HG03521 (cell line): Measurements from ENCODE around the gene TGOLN2.
A peak's percentile ranks its signal among the peaks of the same experiment; 100 is the strongest.
"Not testable (repeated sequence)": the region's sequence is repeated elsewhere in the genome, so short reads cannot be mapped to it uniquely, and the experiment has no call there.

Experiments
- ATAC-seq: cut with Tn5 transposase; IDR thresholded peaks from one replicate; pipeline ENCODE4 v1.9.1; 2021; ENCODE audit warnings: mild to moderate bottlenecking, moderate library complexity; ENCODE audit not compliant: unreplicated experiment

TGOLN2 gene

DNA sequence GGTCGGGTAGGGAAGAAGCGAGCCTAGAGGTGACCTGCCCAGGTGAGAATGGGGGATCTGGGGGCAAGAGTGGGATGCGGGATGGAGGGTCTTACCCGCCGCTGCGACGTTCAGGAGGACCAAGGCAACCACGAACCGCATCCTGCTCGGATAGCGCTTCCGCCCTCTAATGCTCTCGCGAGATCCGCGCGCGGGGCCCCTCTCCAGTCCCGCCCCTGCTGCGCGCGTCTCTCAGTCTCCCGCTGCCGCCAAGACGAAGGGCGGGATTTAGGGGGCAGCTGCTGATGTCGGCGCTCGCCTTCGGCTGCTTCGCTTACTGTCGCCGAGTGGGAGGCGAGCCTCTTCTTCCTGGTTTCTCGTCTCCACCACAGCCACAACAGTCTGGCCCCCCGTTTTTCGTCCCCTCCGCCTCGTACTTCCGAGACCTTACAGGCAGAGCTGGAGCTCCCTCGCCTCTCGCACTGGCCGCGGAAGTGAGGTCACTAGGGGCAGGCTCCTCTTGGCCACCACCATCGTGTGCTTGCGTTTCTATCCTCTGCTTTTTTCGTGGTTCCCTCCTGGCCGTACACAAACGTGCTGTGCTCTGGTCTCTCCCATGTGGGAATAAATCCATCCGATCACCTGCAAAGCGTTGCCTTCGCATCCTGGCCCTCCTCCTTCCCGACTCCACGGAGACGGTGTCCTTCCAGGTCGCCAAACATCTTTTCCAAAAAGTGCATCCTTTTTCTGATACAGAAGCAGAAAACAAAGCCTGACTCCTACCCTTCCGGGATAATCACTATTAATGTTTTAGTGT is at the start of gene TGOLN2:
TSS of gene TGOLN2 (minus strand) at position 168 of the 796 bp plus-strand sequence. CDS start at position 141, 27 bp downstream.
- peak; percentile 81 for ATAC-seq

DNA sequence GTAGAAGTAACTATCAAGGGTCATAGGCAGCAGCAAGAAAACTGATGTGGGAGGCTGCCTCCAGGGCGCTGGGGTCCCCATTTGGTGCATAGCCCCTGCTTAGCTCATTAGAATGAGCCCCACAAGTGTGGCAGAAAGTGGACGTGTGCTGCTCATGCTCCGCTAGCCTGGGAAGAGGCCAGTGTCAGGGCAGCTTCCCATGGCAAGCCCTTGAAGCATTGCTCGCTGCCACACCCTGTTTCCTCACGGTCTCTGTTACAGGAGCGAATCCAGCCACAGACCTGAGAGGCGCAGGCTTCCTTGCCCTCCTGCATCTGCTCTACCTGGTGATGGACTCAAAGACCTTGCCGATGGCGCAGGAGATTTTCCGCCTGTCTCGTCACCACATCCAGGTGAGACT is 49.3 kb upstream of the TGOLN2 start:
- no peak for ATAC-seq

DNA sequence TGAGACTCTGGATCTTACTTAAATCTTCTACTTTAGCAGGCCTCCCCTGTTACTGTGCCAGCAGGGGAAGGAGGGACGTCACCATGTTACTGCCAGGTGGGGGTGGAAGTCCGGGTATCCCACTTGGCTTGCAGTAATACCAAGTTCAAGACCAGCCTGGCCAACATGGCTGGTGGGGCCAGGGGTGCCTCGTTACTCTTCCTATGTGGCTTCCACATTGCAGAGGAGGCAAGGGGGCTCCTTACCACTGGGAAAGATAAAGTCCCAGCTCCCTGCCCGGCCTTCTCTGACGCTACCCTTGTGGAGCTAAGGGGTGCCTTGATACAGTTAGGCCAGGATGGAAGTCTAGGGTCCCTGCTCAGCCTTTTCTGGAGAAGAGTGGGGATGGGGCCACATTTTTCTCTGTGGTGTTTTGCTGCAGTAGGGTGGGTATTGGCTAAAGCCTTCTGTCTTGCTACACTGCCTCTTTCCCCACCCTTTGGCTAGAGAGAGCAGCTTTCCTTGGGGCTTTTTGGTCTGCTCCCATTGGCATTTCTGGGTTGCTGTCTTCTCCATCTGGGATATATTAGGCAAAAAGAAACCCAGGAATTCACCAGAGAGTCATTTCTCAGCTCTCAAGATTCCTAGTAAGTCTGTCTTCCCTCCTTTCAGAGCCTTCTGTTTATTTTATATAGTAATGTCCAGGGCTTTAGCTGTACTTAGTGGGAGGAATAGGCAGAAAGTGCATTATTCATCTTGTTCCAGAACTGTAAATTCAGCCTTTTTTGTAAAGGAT is 48.7 kb upstream of the TGOLN2 start:
- no peak for ATAC-seq

DNA sequence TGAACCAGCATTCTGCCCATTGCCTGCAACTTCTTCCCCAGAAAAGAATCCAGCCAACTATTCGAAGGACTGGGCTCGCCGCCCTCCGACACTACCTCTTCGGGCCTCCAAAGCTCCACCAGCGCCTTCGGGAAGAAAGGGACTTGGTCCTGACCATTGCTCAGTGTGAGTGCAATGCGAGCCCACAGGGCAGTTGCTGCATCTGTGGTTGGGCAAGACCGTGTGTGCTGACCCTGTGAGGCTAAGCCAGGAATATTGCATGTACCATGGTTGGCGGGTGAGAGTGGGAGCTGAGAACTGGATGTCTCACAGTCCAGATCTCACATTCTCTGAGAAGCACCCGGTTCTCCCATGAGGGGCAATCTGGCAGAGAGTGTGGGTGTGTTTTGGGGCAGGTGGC is 43.3 kb upstream of the TGOLN2 start:
- no peak for ATAC-seq

DNA sequence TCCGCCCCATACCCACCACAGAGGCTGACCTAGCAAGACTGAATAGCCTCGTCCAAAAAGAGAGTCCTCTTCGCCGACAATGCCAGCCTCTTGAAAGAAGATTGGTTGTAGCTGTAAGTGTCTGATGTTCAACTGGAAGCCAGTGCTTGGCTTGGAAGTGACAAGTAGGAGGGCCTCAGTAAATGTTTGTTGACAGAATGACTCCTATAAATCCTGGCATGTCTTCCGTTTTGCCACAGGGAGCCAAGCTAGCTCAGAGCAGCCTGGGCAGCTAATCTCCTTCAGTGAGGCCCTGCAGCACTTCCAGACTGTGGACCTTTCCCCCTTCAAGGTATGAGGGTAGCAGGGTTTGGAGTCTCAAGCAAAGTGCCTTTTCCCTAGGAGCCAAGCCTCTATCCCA is 41.7 kb upstream of the TGOLN2 start:
- no peak for ATAC-seq

DNA sequence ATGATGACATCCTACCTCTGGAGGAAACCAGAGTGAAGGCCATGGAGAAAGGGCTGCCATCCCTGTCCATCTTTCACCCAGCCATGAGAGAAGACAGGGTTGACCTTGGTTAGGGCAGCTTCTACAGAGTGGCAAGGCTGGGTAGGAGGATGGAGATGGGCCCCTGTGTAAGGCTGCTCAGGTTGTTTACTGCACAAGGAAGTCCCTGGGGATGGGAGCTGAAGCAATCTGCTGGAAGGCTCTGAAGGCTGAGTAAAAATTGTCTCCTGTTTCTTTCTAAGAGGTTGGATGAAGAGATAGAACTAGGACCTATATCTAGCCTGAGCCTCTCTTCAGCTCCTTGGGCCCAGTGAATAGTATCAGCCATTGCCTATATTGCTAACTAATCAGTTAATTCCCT is 41.1 kb upstream of the TGOLN2 start:
- no peak for ATAC-seq

DNA sequence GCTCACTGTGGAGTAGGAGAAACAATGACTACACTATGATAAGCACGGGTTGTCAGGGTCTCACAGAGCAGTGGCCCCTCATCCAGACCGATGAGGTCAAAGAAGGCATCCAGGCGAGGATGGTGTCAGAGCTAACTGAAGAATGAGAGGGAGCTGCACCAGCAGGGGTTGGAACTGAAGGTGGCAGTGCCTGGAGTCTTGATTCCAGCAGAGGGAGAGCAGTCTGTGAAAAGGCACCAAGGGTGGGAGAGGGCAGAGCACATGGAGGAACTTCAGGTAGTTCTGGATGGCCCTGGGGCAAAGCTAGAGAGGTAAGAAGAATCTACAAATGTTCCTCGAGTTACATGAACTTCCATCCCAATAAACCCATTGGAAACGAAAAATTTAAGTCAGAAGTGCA is 39.4 kb upstream of the TGOLN2 start:
- ATAC-seq: no peak

DNA sequence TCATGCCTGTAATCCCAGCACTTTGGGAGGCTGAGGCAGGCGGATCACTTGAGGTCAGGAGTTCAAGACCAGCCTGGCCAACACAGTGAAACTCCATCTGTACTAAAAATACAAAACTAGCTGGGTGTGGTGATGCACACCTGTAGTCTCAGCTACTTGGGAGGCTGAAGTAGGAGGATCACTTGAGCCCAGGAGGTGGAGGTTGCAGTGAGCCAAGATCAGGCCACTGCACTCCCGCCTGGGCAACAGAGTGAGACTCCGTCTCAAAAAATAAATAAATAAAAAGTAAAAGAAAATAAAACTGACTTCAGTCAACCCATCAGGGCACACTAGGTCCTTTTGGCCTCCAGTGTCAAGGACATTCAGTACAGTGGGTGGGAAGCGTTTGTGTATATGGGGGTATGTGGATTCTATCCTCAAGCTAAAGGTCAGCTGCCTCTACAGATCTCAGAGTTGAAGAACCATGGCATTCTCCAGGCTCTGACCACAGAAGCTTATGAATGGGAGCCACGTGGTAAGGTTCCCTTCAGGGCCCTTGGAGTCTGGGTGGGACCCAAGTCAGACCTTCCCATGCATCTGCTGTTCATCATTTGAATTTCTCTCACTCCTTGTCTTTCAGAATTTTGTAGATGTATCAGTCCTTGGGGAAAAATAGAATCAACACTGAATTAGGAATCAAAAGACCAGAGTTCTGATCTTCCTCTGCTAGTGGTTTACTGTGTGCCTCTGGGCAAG is 35.0 kb upstream of the TGOLN2 start:
- not testable (repeated sequence) for ATAC-seq

DNA sequence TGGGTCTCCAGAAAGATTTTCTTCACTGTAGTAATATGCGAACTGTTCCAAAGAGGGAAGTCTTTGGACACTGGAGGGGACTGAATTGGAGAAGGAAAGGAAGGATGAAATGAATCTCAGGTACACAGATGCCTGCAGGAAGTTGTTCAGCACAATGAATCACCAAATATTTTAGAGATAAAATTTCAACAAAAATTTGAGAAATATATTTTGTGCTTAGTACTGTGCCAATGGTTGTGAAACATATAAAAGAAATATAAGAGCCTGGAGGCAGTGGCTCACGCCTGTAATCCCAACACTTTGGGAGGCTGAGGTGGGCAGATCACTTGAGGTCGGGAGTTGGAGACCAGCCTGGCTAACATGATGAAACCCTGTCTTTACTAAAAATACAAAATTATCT is 29.9 kb upstream of the TGOLN2 start:
- ATAC-seq: no peak

DNA sequence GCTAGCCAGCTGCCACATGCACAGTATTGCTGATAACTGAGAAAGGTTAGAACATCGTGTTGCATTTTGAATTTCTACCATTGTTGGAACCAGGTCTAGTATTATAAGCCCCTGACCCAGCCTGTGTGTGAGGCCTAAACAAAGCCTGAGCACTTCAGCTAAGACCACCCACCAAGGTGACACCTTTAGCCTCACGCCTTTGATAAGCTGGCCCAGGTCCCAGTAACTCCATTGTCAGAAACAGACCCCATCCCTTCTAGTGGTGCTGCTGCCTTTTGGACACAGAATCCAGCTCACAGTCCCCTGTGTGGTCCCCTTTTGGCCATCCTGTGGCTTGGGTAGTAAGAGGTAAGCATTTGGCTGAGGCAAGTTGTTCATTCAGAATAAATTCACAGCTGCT is 28.4 kb upstream of the TGOLN2 start:
- no peak for ATAC-seq

DNA sequence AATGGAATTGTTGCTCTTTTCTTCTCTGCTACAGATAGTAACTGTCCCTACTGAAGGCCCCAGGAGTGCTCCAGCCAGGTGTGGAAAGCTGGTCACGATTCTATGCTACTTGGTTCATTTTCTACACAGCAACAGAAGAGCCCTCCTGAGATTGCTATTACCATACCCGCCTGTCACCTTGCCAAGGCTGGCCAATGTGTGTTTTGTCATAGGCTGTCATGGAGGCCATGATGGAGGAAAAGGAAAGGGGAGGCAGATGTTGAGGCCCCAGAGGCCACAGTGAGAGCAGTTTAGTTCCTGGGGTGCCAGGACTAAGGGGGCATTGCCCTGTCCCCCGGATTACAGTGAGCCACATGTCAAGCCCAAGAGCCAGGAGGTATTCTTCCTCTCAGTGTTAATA is 27.7 kb upstream of the TGOLN2 start:
- no peak for ATAC-seq

DNA sequence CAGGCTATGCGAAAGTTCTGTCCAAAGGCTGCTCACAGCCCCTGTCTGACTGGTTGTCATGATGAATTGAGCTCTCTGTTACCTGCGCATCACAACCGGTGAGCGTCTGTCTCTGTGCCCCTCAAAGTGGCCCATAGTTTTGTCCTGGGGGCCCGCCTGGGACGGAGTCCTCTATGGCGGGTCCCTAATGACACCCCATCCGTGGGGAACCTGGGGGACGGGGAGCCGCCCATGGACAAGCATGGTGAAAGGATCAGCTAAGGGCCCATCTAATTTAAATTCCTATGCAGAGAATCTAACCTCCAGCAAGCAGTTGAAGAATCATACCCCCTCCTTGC is 27.3 kb upstream of the TGOLN2 start:
- peak; percentile 7 for ATAC-seq

DNA sequence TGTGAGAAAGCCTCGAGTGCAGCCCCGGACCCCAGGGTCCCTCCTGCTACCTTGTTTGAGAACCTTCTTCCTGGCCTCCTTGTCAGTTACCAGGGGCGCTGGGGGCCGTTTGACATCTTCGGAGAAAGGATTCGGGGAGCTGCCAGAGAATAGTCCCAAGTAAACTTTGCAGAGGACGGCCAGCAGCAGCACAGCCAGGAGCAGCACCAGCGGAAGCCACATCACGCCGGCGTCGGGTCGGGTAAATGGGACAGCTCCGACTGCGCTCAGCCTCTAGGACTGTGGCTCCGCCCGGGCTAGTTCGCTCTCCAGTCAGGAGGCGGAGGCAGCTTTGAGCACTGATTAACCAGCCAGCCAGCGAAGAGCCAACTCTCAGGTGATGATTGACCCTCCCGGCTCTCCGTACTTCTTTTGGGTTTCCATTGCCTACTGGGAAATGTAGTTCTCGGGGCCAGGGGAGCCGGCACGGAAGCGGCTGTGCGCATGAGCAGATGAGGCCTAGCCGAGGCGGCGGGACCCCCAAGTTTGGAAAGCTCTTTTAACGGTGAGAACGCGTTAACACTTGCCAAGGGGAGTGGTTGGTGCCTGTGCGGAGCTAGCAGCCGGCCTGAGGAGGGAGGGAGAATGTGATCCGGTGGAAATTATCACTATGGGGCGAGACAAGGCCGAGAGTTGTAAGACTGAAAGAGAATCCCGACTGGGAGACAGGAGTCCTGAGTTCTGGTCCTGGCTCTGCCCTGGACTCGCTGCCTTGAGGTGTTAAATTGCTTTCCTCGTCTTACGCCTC is 26.7 kb upstream of the TGOLN2 start, which contains the start of the genes ELMOD3 and RETSAT:
TSS of gene ELMOD3 (plus strand) at position 484 of the 787 bp plus-strand sequence. CDS start 2,430 bp downstream, outside the sequence.
TSS of gene RETSAT (minus strand) at position 243 of the 787 bp plus-strand sequence. CDS start at position 222, 21 bp downstream.
- peak; percentile 97 for ATAC-seq

DNA sequence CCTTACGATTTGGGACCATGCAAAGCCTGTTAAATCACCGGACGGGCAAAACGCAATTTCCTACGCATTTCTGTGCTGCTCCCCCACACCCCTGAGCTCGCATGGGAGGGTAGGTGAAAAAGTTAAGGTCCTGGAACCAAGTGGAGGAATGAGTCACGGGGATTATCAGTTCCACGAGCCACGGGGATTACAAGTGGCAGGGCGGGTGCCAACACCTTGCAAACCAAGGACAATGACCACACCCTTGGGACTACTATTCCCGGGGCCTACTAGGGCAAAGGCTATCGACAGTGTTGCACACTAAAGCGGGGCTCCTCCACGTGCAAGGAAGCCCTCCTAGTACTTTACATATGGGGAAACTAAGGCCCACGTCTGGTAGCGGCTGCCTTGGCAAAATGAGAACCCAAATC is 26.1 kb upstream of the TGOLN2 start:
- no peak for ATAC-seq

DNA sequence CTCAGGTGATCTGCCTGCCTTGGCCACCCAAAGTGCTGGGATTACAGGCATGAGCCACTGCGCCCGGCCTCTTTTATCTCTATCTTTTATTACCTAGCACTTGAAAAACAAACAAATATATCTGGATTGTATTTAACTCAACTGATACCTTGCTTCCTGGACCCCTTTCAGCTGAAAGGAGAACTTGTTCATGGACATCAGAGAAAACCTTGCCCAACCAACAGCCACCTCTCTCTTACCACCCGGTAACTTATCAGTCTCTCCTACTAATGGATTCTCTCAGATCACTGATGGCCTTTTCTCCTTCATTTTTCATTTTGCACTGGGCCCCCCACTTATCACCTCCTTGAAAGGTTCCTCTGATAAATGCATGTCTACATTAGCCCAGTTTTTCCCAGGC is 19.8 kb upstream of the TGOLN2 start:
- no peak for ATAC-seq

DNA sequence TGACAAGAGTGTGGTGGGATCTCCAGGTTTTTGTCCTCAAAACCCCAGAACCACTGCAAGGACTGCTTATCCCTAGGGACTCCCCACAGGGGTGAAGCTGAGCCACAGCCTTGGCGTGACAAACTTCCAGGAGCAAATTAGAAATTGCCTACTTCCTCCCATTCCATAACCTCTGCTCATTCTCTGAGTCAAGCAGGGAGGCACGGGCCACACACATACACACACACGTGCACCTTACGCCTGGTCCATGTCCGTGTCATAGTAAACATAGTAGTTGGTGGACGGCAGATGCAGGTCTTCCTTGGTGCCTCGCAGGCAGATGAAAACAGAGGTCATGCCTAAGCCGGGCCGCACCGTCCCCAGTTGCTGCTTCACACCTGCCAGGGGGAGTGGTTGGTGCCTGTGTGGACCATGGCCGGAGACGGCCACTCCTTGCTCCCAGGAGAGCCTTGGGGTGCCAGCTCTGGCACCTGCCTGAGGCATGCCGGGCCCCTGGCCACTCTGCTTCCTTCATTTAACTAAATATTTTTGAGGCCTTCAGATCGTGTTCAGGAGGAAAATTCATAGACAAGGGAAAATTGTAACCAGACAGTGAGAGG is 16.7 kb upstream of the TGOLN2 start:
- no peak for ATAC-seq

DNA sequence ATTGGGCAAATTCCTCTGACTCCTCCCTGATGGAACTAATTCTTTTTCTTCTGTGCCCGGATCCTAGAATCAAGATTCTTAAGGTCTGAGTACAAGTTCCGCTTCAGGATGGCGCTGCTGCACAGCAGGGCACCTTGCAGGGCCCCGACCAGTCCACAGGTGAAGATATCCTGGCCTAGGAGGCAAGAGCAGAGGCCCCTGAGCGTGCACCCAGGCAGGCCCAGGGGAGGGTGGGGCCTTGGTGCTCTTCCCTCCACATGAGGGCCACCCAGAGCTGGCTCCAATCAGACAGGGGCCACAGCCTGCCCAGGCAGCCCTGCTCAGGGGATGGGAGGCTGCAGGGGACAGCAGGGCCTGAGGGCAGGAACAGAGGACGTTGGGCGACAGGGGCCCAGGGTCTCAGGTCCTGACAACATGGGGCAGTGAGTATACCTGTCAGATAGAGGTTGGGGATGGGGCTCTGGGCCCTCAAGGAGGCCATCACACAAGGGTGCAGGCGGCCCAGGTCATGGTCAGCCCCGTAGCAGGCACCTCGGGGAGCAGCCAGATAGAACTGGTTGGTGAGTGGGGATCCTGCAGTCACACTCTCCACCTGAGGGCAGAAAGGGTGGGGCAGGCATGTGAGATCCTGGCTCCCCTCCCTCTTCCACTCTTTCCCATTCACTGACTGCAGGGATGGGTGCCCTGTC is 15.6 kb upstream of the TGOLN2 start:
- not testable (repeated sequence) for ATAC-seq

DNA sequence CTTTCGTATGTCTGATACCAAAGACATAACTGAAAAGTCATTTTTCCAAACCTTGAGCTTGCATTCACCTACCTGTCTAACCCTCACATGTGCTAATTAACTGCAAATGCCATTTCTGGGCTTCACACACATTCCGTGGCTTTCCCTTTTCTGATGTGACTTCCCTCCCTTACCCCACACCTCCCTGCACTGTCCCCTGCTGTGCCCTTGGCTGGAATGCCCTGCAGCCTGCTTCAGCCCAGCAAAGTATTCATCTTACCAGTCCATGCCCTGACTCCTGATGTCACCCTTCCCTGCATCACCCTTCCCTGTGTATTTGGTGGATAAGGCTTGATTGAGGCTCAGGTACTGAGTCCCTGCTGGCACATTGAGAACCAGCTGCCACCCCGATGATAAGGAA is 14.4 kb upstream of the TGOLN2 start:
- ATAC-seq: no peak

DNA sequence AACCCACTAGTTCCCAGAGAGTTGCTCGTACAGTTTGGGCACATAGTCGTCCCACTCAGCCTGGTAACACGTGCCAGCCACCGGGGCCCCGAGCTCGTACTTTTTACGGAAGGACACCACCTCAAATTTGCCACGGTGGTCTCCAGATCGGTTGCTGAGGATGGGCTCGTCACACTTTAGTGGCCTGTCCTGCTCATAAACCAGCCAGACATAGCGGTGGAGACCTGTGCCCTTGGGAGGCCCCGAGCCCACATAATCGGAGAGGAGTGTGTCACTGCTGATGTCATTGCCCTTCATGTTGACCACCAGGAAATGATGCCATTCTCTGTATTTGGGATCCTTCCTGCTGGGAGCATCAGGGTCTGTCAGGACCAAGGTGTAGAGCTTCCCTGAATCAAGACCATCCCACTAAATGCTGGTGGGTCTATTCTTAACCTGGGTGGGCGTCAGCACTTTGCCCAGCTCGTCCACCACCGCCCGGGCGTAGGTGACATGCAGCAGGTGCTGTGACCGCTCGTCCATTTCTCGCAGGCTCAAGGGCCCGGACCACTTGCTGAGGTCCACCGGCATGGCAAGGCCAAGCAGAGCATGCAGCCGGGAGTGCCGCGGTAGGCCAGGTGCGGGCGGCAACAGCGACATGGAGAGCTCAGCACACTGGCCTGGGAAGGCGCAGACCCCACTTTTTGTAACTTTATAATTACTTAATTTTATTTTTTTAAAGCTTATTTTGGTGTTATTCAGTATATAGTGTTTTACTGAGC is 13.7 kb upstream of the TGOLN2 start:
- no peak for ATAC-seq
